Activated CD4-positive, alpha-beta T cell treated with anti-CD3 and anti-CD28 coated beads for 36 hours (primary cell): ENCODE data around the gene SERTAD4. TPM values are rescaled to one million over a fixed set of nuclear protein-coding genes. Genes with fewer than 3 reads are reported as not detected.
A peak's percentile ranks its signal among the peaks of the same experiment; 100 is the strongest.
"Not testable (repeated sequence)": the region's sequence is repeated elsewhere in the genome, so short reads cannot be mapped to it uniquely, and the experiment has no call there.

Experiments
- ATAC-seq: fragments of 200-7000 bp; cut with Tn5 transposase; one replicate; pipeline ENCODE4 v1.10.0; 2021; ENCODE audit warnings: mild to moderate bottlenecking, moderate library complexity
- CTCF ChIA-PET: fragments of 350-600 bp; sonication (Branson Sonifier 250); formaldehyde crosslinking; loops from one replicate; lab custom pipeline; 2021; ENCODE audit warnings: antibody characterized with exemption; lab: Charles Lee
- POLR2A ChIA-PET: fragments of 350-600 bp; sonication (Branson Sonifier 250); formaldehyde crosslinking; loops from one replicate; lab custom pipeline; 2021; ENCODE audit warnings: antibody characterized with exemption, inconsistent platforms; lab: Charles Lee
- DNase-seq: peaks from one replicate; pipeline ENCODE4 v3.0.0-alpha.2; 2020
- H3K27ac Mint-ChIP-seq: one replicate; pipeline ENCODE4 v1.8.0; 2021; ENCODE audit warnings: mixed read lengths
- H3K27me3 Mint-ChIP-seq: one replicate; pipeline ENCODE4 v1.8.0; 2021; ENCODE audit warnings: mixed read lengths
- H3K36me3 Mint-ChIP-seq: one replicate; pipeline ENCODE4 v1.8.0; 2021; ENCODE audit warnings: low read depth, mixed read lengths
- H3K4me1 Mint-ChIP-seq: one replicate; pipeline ENCODE4 v1.8.0; 2021; ENCODE audit warnings: mixed read lengths
- H3K4me3 Mint-ChIP-seq: one replicate; pipeline ENCODE4 v1.8.0; 2021; ENCODE audit warnings: mild to moderate bottlenecking, moderate library complexity, mixed read lengths
- H3K9me3 Mint-ChIP-seq: one replicate; pipeline ENCODE4 v1.8.0; 2021; ENCODE audit warnings: low read depth, mixed read lengths
- intact Hi-C, 2 experiments: fragments of 100-400 bp; cut with DNase I in 1 of 2; cut with micrococcal nuclease in 1 of 2; formaldehyde crosslinking; loops; one replicate each; pipeline versions ENCODE4 v1.14.2 to v1.15.1; 2022 to 2024; cut with DNase I, micrococcal nuclease
- total RNA-seq, 2 experiments: library from RNA; stranded (reverse); gene quantifications; one replicate each; pipeline ENCODE4 v1.2.3, GENCODE V29; 2021

The SERTAD4 gene
- total RNA-seq: not detected

DNA sequence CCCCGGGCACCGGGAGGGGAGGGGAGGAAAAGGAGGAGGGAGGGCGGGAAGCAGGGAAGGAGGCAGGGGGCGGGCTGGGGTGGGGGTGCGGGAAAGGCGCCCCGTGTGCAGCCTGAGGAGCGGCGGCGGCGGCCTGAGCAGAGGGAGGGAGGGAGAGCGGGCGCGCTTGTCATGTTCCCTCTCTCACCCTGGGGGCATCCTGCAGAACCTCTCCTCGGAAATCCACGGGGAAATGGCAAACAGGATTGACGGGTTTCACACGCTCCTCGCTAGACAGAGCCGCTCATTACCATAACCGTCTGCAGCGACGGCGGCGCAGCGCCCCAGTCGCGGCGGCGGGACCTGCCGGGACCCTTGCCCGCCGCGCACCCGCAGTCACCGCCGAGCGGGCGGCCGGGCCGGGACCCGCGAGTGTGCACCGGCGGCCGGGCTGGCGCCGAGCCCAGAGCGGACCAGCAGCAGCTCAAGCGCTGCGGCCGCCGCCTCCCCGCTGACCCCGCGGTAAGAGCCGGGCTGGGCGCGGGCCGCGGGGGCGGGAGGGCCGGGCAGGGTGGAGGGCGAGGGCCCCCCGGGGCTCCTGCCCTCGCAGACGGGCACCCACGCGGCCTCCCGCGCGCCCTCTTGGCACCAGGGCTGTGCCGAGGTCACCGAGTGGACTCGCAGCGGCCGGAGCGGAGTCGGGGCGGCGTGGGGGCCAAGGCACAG lies at the start of gene SERTAD4:
Gene SERTAD4, plus strand, starts transcription at position 286 of the 705 bp plus-strand sequence. CDS start 5,165 bp downstream, outside the sequence.
- CTCF ChIA-PET: interaction anchor here (0.6 to 1.3 kb wide), 2 partner anchors 23 to 60 kb away, joined by 3 to 5 read pairs; no protein-coding TSS in a partner anchor
- peak; percentile 30 for ATAC-seq
- Mint-ChIP-seq H3K36me3 (no peaks in the 10 kb centered on the region), H3K27ac (no peak within 1 kb of the TSS), H3K4me1 (peaks cover 10% of the 10 kb centered on the region), H3K4me3 (peak within 1 kb of the TSS; percentile 25), H3K9me3 (no peaks in the 10 kb centered on the region), H3K27me3 (peaks cover 49% of the 10 kb centered on the region)
- intact Hi-C loops: no loop called here
- POLR2A ChIA-PET: no interaction called here
- peak; percentile 11 for DNase-seq

DNA sequence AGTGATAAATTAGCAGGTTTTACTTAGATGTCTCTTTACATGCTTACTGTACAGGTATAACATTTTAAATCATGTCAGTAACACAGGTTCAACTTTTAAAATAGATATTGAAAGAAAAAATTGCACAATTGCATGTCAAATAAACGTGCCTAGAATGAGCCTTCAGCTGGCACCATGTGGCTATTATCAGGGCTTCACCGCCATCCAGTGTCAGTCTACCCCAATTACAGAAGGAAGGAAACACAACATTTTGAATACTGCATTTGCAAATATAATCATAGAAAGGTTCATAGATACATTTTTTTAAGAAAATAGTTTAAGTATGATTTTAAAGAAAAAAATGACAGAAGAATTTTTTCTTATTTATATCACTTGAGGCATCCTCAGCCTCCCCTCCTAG lies 47.5 kb upstream of the SERTAD4 start:
- Mint-ChIP-seq H3K4me3 (no peak overlapping the region), H3K9me3 (no peaks in the 10 kb centered on the region), H3K4me1 (no peaks in the 10 kb centered on the region), H3K27ac (no peak overlapping the region), H3K27me3 (peaks cover 2% of the 10 kb centered on the region), H3K36me3 (no peaks in the 10 kb centered on the region)
- POLR2A ChIA-PET: no interaction called here
- intact Hi-C loops: no loop called here
- CTCF ChIA-PET: interaction anchor here (0.6 kb wide), 1 partner anchor 93 kb away, joined by 3 read pairs; no protein-coding TSS in a partner anchor
- ATAC-seq (no peak), DNase-seq (no peak)

DNA sequence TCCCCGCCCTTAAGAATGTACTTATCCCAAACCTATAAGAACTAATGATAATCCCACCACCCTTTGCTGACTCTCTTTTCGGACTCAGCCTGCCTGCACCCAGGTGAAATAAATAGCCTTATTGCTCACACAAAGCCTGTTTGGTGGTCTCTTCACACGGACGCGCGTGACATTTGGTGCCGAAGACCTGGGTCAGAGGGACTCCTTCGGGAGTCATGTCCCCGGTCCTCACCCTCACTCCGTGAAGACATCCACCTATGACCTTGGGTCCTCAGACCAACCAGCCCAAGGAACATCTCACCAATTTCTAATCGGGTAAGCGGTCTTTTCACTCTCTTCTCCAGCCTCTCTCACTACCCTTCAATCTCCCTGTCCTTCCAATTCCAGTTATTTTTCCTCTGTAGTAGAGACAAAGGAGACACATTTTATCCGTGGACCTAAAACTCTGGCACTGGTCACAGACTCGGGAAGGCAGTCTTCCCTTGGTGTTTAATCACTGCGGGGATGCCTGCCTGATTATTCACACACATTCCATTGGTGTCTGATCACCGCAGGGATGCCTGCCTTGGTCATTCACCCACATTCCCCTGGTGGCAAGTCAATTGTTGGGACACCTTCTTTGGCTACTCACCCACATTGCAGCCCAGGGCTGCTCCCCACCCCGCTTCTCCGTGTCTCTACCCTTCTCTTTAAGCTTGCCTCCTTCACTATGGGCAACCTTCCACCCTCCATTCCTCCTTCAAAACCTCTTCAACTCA lies 44.6 kb upstream of the SERTAD4 start:
- not testable (repeated sequence) for DNase-seq

DNA sequence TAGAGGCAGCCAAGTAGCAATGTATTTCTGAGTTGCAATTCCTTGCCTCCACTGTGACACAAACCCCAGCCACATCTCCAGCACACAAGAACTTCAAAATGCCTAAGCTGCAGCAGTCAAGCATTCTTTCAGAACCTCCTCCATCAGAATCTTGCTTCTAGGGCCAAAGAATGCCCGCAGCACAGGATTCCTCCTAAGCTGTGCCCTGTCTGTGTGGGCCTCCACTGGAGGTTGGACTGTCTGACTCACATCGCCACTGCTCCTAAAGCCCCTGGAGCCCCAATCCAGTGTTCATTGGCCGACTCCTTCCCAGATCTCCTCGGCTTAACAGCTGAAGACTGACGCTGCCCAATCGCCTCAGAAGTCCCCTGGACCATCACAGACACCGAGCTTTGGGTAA lies 43.2 kb upstream of the SERTAD4 start:
- intact Hi-C loops: no loop called here
- ChIA-PET CTCF (no interaction called here), POLR2A (no interaction called here)
- Mint-ChIP-seq H3K27ac (no peak overlapping the region), H3K4me1 (no peaks in the 10 kb centered on the region), H3K36me3 (no peaks in the 10 kb centered on the region), H3K27me3 (no peaks in the 10 kb centered on the region), H3K9me3 (no peaks in the 10 kb centered on the region), H3K4me3 (no peak overlapping the region)
- DNase-seq: no peak
- ATAC-seq: no peak

More for the DNA sequence above, 44.6 kb upstream of the SERTAD4 start:
- ATAC-seq, H3K27ac Mint-ChIP-seq, CTCF ChIA-PET, H3K27me3 Mint-ChIP-seq, intact Hi-C loops, H3K4me3 Mint-ChIP-seq, H3K4me1 Mint-ChIP-seq, H3K36me3 Mint-ChIP-seq, H3K9me3 Mint-ChIP-seq, POLR2A ChIA-PET: not testable (repeated sequence)

DNA sequence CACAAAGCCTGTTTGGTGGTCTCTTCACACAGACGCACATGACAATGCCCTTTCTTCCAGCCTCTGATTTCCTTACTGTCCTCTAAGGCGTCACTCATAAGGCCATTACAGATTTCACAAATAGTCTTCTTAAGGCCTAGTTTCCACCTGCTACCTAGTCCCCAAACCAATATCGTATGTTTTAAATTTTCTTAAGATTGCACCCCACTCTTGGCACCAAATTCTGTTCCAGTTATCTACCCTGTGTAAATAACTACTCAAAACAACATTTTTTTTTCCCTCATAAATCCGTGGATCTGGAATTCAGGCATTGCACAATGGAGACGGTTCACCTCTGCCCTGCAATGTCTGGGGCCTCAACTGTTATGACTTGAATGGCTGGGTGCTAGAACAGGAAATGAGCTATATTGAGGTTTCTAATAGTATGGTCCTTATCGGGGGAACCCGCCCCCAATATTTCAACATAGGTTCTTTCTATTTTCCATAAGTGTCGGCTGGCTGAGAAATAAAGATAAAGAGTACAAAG lies 36.9 kb upstream of the SERTAD4 start:
- ATAC-seq (no peak), DNase-seq (no peak)
- POLR2A ChIA-PET: no interaction called here
- no peaks in the 10 kb centered on the region for H3K27me3 Mint-ChIP-seq
- H3K36me3 Mint-ChIP-seq: no peaks in the 10 kb centered on the region
- no peaks in the 10 kb centered on the region for H3K4me1 Mint-ChIP-seq
- CTCF ChIA-PET: no interaction called here
- intact Hi-C loops: no loop called here
- H3K9me3 Mint-ChIP-seq: peaks cover 4% of the 10 kb centered on the region
- no peak overlapping the region for H3K4me3 Mint-ChIP-seq
- H3K27ac Mint-ChIP-seq: no peak overlapping the region

DNA sequence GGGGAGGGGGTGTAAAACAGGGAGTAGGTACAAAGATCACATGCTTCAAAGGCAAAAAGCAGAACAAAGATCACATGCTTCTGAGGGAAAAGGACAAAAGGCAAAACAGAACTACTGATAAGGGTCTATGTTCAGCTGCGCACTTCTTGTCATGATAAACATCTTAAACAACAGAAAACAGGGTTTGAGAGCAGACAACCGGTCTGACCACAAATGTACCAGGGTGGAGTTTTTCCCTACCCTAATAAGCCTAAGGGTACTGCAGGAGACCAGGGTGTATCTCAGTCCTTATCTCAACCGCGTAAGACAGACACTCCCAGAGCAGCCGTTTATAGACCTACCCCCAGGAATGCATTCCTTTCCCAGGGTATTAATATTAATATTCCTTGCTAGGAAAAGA lies 36.3 kb upstream of the SERTAD4 start:
- H3K36me3 Mint-ChIP-seq, H3K4me3 Mint-ChIP-seq, H3K27ac Mint-ChIP-seq, intact Hi-C loops, CTCF ChIA-PET, H3K4me1 Mint-ChIP-seq, DNase-seq, H3K27me3 Mint-ChIP-seq, H3K9me3 Mint-ChIP-seq, POLR2A ChIA-PET, ATAC-seq: not testable (repeated sequence)

DNA sequence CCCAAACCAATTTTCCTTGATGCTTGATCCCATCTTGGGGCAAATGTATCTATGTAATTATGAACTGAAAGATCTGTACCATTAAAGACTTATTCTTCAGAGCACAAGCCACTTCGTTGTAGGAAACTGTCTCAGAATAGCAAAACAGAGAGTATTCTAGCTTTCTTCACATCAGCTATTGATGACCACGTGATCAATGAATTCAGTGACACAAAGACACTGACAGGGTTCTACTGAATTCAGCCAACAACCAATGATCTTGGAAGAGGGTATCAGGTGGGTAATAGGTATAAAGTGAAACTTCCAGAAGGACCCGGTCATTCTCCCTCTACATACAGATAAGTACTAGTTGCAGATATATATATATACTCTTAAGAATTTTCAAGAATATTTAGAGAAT lies 33.8 kb upstream of the SERTAD4 start:
- POLR2A ChIA-PET: no interaction called here
- Mint-ChIP-seq H3K4me1 (no peaks in the 10 kb centered on the region), H3K9me3 (peaks cover 4% of the 10 kb centered on the region), H3K27ac (no peak overlapping the region), H3K27me3 (peaks cover 4% of the 10 kb centered on the region), H3K36me3 (no peaks in the 10 kb centered on the region), H3K4me3 (no peak overlapping the region)
- ATAC-seq (no peak), DNase-seq (no peak)
- intact Hi-C loops: no loop called here
- CTCF ChIA-PET: no interaction called here

DNA sequence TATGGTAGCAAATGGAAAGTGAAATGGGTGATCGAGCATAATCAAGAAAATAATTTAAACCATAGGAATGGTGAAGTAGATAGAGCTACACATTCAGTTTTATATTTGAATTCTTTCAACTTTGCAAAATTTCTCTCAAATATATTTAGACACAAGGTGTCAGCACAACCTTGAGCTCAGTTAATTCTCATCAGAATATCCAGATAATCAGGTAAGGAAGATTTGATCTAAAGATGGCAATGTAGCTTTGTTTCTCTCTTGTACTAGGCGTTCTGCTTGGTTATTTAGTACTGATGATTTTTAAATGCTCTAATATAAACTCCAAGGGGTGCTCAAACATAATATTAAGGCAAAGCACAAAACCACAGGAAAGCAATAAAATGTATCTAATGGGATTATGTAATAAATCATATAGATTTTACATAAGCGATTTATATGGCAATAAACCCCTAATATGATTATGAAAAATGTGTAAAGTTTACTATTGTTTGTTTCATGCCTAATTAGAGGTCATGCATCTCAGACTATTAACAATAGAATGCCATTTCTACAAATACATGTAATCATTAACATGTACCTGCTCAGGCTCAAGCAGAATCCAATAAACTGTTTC lies 32.4 kb upstream of the SERTAD4 start:
- ATAC-seq: no peak
- POLR2A ChIA-PET: no interaction called here

DNA sequence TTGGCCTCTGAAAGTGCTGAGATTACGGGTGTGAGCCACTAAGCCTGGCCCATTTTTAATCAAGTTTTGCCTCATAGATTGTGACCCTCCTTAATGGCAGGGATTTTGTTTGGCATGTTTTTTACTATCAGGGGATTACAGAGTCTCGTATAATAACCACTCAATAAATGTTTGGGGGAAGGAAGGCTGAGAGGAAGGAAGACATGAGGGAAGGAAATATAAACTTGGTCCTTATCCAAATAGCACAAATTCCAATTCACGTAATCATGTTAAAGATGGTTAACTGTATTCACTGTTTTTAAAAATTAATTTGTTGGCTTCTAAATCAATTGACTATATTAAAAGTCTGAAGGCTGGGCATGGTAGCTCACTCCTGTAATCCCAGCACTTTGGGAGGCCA lies 30.9 kb upstream of the SERTAD4 start:
- ATAC-seq (no peak), DNase-seq (no peak)
- Mint-ChIP-seq H3K27me3 (peaks cover 11% of the 10 kb centered on the region), H3K9me3 (peaks cover 4% of the 10 kb centered on the region), H3K4me3 (no peak overlapping the region), H3K36me3 (no peaks in the 10 kb centered on the region), H3K4me1 (no peaks in the 10 kb centered on the region), H3K27ac (no peak overlapping the region)
- CTCF ChIA-PET: no interaction called here
- POLR2A ChIA-PET: no interaction called here
- intact Hi-C loops: no loop called here

More for the DNA sequence above, 32.4 kb upstream of the SERTAD4 start:
- Mint-ChIP-seq H3K4me3 (no peak overlapping the region), H3K4me1 (no peaks in the 10 kb centered on the region), H3K27ac (no peak overlapping the region), H3K27me3 (peaks cover 7% of the 10 kb centered on the region), H3K36me3 (no peaks in the 10 kb centered on the region), H3K9me3 (peaks cover 4% of the 10 kb centered on the region)
- DNase-seq: no peak
- CTCF ChIA-PET: no interaction called here
- intact Hi-C loops: loop anchor here in 1 of 2 experiments (1.0 kb wide), 1 partner anchor 111 kb away; no protein-coding TSS in a partner anchor

DNA sequence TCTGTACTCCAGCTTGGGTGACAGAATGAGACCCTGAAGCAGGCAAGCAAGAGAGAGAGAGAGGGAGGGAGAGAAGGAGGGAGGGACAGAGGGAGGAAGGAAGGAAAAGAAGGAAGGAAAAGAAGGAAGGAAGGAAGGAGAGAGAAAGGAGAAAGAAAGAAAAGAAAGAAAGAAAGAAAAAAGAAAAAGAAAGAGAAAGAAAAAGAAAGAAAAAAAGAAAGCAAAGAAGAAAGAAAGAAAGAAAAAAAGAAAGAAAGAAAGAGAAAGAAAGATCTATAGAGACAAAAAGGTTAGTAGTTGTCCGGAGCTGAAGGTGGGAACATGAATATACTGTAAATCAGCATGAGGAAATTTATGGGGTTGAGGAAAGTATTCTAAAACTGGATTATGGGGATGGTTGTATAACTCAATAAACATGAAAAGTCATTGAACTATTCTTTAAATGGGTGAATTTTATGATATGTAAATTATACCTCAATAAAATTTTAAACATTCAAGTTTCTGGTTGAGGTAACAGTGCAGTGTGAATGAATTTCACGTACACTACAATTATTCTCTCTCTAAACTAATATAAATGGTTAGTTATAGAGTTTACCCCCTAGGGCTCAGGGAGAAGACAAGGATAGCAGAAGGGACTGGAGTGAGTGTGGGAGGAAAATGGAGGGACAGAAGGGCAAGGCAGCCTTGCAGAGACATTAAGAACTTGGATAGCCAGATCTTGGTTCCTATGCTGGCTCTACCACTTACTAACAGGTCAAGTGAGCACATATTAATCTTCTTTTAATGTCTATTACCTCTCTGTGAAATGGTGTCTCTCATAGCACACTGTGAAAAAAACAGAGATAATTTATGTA lies 24.8 kb upstream of the SERTAD4 start:
- H3K4me1 Mint-ChIP-seq: no peaks in the 10 kb centered on the region
- DNase-seq: no peak
- intact Hi-C loops: no loop called here
- H3K27me3 Mint-ChIP-seq: peaks cover 13% of the 10 kb centered on the region
- no peaks in the 10 kb centered on the region for H3K9me3 Mint-ChIP-seq
- no peak overlapping the region for H3K4me3 Mint-ChIP-seq
- ATAC-seq: no peak
- H3K36me3 Mint-ChIP-seq: no peaks in the 10 kb centered on the region
- no peak overlapping the region for H3K27ac Mint-ChIP-seq
- ChIA-PET POLR2A (no interaction called here), CTCF (no interaction called here)

DNA sequence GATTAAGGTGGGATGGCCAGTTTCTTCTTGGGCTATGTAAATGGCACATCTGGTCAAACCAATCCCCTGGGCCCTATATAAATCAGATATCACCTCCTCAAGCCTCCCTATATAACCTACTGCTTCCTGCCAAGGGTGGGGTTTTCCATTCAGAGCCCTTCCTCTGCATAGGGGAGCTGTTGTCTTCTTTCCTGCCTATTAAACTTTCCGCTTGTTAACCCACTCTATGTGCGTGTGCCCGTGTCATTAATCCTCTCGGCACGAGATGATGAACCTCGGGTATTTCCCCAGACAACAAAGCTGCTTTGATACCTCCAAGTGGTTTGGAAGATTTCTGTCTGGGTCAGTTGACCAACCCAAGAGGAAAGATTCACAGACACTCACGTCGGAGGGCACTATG lies 19.3 kb upstream of the SERTAD4 start:
- H3K27ac Mint-ChIP-seq: no peak overlapping the region
- DNase-seq (no peak), ATAC-seq (no peak)
- POLR2A ChIA-PET: no interaction called here
- H3K4me1 Mint-ChIP-seq: no peaks in the 10 kb centered on the region
- H3K9me3 Mint-ChIP-seq: no peaks in the 10 kb centered on the region
- peaks cover 20% of the 10 kb centered on the region for H3K27me3 Mint-ChIP-seq
- no peak overlapping the region for H3K4me3 Mint-ChIP-seq
- intact Hi-C loops: no loop called here
- no peaks in the 10 kb centered on the region for H3K36me3 Mint-ChIP-seq
- CTCF ChIA-PET: interaction anchor here (1.2 kb wide), 1 partner anchor 11 kb away, joined by 6 read pairs; no protein-coding TSS in a partner anchor
